Activated CD8-positive, alpha-beta T cell treated with anti-CD3 and anti-CD28 coated beads, Interleukin-2, amount 10 ng/mL, durations not matched to agents 7 days and 5 days (primary cell): ENCODE measurements around the gene AGAP3. TPM values are rescaled to one million over a fixed set of nuclear protein-coding genes. Genes with fewer than 3 reads are reported as not detected.
A peak's percentile ranks its signal among the peaks of the same experiment; 100 is the strongest.

ENCODE experiments used
- ATAC-seq: fragments of 150-1000 bp; cut with Tn5 transposase; one replicate; pipeline ENCODE4 v1.10.0; 2021; ENCODE audit warnings: moderate library complexity
- CTCF ChIA-PET: fragments of 350-600 bp; sonication (Branson Sonifier 250); formaldehyde crosslinking; loops from one replicate; lab custom pipeline; 2021; ENCODE audit warnings: antibody characterized with exemption; lab: Charles Lee
- POLR2A ChIA-PET: fragments of 350-600 bp; sonication (Branson Sonifier 250); formaldehyde crosslinking; loops from one replicate; lab custom pipeline; 2021; ENCODE audit warnings: antibody characterized with exemption; lab: Charles Lee
- DNase-seq: peaks from one replicate; pipeline ENCODE4 v3.0.0-alpha.2; 2020
- H3K27ac Mint-ChIP-seq: one replicate; pipeline ENCODE4 v1.8.0; 2021; ENCODE audit warnings: mild to moderate bottlenecking, mixed read lengths
- H3K27me3 Mint-ChIP-seq: one replicate; pipeline ENCODE4 v1.8.0; 2021; ENCODE audit warnings: low read depth, mixed read lengths
- H3K36me3 Mint-ChIP-seq: one replicate; pipeline ENCODE4 v1.8.0; 2021; ENCODE audit warnings: low read depth, mixed read lengths
- H3K4me1 Mint-ChIP-seq: one replicate; pipeline ENCODE4 v1.8.0; 2021; ENCODE audit warnings: low read depth, mixed read lengths
- H3K4me3 Mint-ChIP-seq: one replicate; pipeline ENCODE4 v1.8.0; 2021; ENCODE audit warnings: mild to moderate bottlenecking, mixed read lengths
- H3K9me3 Mint-ChIP-seq: one replicate; pipeline ENCODE4 v1.8.0; 2022; ENCODE audit warnings: mixed read lengths; ENCODE audit not compliant: insufficient read depth
- total RNA-seq, 2 experiments: library from RNA; stranded (reverse); gene quantifications; one replicate each; pipeline ENCODE4 v1.2.3, GENCODE V29; 2021

AGAP3 gene
- total RNA-seq, 2 experiments from 2014 or later, result 12.1 to 12.6 TPM

GRCh38 chr7:151124481-151124880 is 38.2 kb downstream of the AGAP3 start:
- H3K4me1 Mint-ChIP-seq, result no peaks in the 10 kb centered on the region
- H3K36me3 Mint-ChIP-seq, result no peaks in the 10 kb centered on the region
- POLR2A ChIA-PET, result no interaction called here
- ATAC-seq, result no peak
- CTCF ChIA-PET, result interaction anchor here (1.0 to 2.4 kb wide), 27 partner anchors 9 to 228 kb away, joined by 3 to 23 read pairs (median 6); partner anchors contain the start of genes ABCB8, ABCF2, ASB10 and CHPF2
- no peaks in the 10 kb centered on the region for H3K27me3 Mint-ChIP-seq
- H3K4me3 Mint-ChIP-seq, result no peak overlapping the region
- H3K9me3 Mint-ChIP-seq, result no peaks in the 10 kb centered on the region
- no peak overlapping the region for H3K27ac Mint-ChIP-seq
- no peak for DNase-seq

GRCh38 chr7:151124899-151125399 is 38.7 kb downstream of the AGAP3 start:
- Mint-ChIP-seq H3K4me3 (no peak overlapping the region), H3K27ac (no peak overlapping the region), H3K36me3 (no peaks in the 10 kb centered on the region), H3K27me3 (no peaks in the 10 kb centered on the region), H3K4me1 (peaks cover under 1% of the 10 kb centered on the region), H3K9me3 (no peaks in the 10 kb centered on the region)
- CTCF ChIA-PET, result interaction anchor here (0.6 to 2.4 kb wide), 20 partner anchors 14 to 256 kb away, joined by 3 to 23 read pairs (median 7); partner anchors contain the start of genes ABCB8 and ABCF2
- ATAC-seq, result no peak
- no peak for DNase-seq
- POLR2A ChIA-PET, result no interaction called here

GRCh38 chr7:151125470-151125845 is 39.2 kb downstream of the AGAP3 start:
- no peak overlapping the region for H3K4me3 Mint-ChIP-seq
- CTCF ChIA-PET, result interaction anchor here (0.6 to 2.4 kb wide), 5 partner anchors 23 to 256 kb away, joined by 3 to 15 read pairs (median 6); no protein-coding TSS in a partner anchor
- no peak for DNase-seq

GRCh38 chr7:151125846-151126481 is 39.7 kb downstream of the AGAP3 start:
- H3K27me3 Mint-ChIP-seq, result no peaks in the 10 kb centered on the region
- DNase-seq (no peak), ATAC-seq (no peak)
- ChIA-PET POLR2A (no interaction called here), CTCF (interaction anchor here (0.6 to 2.4 kb wide), 4 partner anchors 44 to 257 kb away, joined by 3 to 15 read pairs (median 4); no protein-coding TSS in a partner anchor)
- no peaks in the 10 kb centered on the region for H3K36me3 Mint-ChIP-seq
- no peak overlapping the region for H3K4me3 Mint-ChIP-seq
- H3K4me1 Mint-ChIP-seq, result peaks cover 5% of the 10 kb centered on the region
- H3K9me3 Mint-ChIP-seq, result no peaks in the 10 kb centered on the region
- no peak overlapping the region for H3K27ac Mint-ChIP-seq

More at GRCh38 chr7:151125470-151125845, 39.2 kb downstream of the AGAP3 start:
- Mint-ChIP-seq H3K9me3 (no peaks in the 10 kb centered on the region), H3K36me3 (no peaks in the 10 kb centered on the region), H3K27ac (no peak overlapping the region), H3K27me3 (no peaks in the 10 kb centered on the region), H3K4me1 (peaks cover 5% of the 10 kb centered on the region)
- POLR2A ChIA-PET, result no interaction called here
- ATAC-seq, result no peak

GRCh38 chr7:151126491-151127137 is 40.3 kb downstream of the AGAP3 start:
- Mint-ChIP-seq H3K4me3 (no peak overlapping the region), H3K27me3 (no peaks in the 10 kb centered on the region), H3K27ac (no peak overlapping the region), H3K4me1 (peaks cover 5% of the 10 kb centered on the region), H3K9me3 (no peaks in the 10 kb centered on the region), H3K36me3 (no peaks in the 10 kb centered on the region)
- ChIA-PET POLR2A (no interaction called here), CTCF (interaction anchor here (1.5 kb wide), 1 partner anchor 117 kb away, joined by 5 read pairs; no protein-coding TSS in a partner anchor)
- DNase-seq, result no peak
- no peak for ATAC-seq

- DNase-seq (no peak), ATAC-seq (no peak)
- ChIA-PET POLR2A (interaction anchor here (0.7 kb wide), 1 partner anchor 477 kb away, joined by 4 read pairs; no protein-coding TSS in a partner anchor), CTCF (interaction anchor here (1.5 kb wide), 1 partner anchor 115 kb away, joined by 5 read pairs; no protein-coding TSS in a partner anchor)
- H3K36me3 Mint-ChIP-seq, result no peaks in the 10 kb centered on the region
- no peak overlapping the region for H3K4me3 Mint-ChIP-seq
- no peaks in the 10 kb centered on the region for H3K9me3 Mint-ChIP-seq
- no peak overlapping the region for H3K27ac Mint-ChIP-seq
- peaks cover 5% of the 10 kb centered on the region for H3K4me1 Mint-ChIP-seq
- H3K27me3 Mint-ChIP-seq, result no peaks in the 10 kb centered on the region
Measured at GRCh38 chr7:151128144-151128543, 41.9 kb downstream of the AGAP3 start.

DNA sequence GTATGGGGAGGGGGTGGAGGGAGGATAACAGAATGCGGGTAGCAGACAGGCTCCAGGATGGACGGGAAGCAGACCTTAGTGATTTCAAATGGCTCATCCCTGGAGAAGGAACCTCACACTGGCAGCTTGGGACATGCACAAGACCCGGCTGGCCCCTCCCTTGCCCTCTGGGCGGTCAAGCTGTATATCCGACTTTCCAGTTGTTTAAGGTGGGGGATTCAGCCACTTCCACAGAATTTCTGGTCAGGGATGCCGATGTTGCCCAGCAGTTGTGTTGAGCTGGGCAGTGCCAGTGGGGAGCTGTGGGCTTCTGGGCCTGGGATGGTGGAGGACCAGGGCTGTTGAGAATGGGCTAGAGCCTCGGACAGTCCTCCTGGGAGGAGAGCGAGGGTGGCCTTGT is 42.4 kb downstream of the AGAP3 start:
- no peak for ATAC-seq
- DNase-seq, result no peak
- Mint-ChIP-seq H3K4me3 (no peak overlapping the region), H3K9me3 (no peaks in the 10 kb centered on the region), H3K4me1 (peaks cover 5% of the 10 kb centered on the region), H3K27me3 (no peaks in the 10 kb centered on the region), H3K27ac (no peak overlapping the region), H3K36me3 (no peaks in the 10 kb centered on the region)
- POLR2A ChIA-PET, result no interaction called here
- CTCF ChIA-PET, result no interaction called here

DNA sequence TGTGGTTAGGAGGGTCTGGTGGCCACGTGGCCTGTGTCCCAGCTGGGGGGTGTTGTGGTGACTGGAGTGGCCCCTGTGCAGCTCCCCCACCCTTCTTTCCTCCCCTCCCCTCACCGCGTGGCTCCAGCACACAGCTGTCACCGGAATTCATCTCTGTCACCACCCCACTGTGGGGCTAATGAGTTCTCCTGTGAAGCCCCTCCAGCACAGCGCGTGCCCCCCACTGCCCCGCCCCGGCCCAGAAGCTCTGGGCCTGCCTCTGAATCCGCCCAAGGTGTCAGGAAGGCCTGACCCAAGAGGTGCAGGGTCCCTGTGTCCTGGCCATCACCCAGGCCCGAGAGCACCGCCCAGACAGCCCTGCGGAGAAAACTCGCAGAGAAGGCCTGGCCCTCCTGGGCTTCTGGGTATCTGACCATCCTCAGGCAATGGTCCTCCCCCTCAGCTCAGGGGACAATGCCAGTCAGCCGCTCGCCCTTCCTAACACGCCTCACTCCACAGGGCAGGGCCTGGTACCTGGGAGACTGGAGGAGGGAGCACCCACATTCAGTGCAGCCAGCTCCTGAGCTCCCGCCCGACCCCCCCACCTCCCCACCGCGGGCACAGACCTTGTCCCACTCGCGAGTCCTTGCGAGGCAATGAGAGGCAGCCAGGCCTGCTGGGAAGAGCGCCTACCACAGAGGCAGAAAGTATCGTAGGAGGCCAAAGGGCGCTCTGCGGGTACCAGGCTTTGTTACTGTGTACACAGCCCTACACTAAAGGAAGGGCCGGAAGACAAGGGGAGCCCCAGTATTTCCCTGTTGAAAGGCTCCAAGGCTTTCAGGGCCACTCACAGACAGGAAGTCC is 43.1 kb downstream of the AGAP3 start:
- Mint-ChIP-seq H3K27ac (no peak overlapping the region), H3K36me3 (no peaks in the 10 kb centered on the region), H3K27me3 (no peaks in the 10 kb centered on the region), H3K9me3 (no peaks in the 10 kb centered on the region), H3K4me1 (peaks cover 5% of the 10 kb centered on the region), H3K4me3 (no peak overlapping the region)
- DNase-seq (no peak), ATAC-seq (no peak)
- POLR2A ChIA-PET, result no interaction called here
- CTCF ChIA-PET, result interaction anchor here (0.8 kb wide), 1 partner anchor 43 kb away, joined by 3 read pairs; no protein-coding TSS in a partner anchor

- Mint-ChIP-seq H3K9me3 (no peaks in the 10 kb centered on the region), H3K4me1 (peaks cover 5% of the 10 kb centered on the region), H3K27ac (no peak overlapping the region), H3K36me3 (no peaks in the 10 kb centered on the region), H3K27me3 (no peaks in the 10 kb centered on the region), H3K4me3 (no peak overlapping the region)
- ATAC-seq (peak; percentile 28), DNase-seq (no peak)
- ChIA-PET CTCF (interaction anchor here (0.8 kb wide), 1 partner anchor 42 kb away, joined by 3 read pairs; no protein-coding TSS in a partner anchor), POLR2A (no interaction called here)
Measured at GRCh38 chr7:151129960-151130591, 43.8 kb downstream of the AGAP3 start.

- no peak overlapping the region for H3K4me3 Mint-ChIP-seq
- H3K36me3 Mint-ChIP-seq, result no peaks in the 10 kb centered on the region
- H3K9me3 Mint-ChIP-seq, result no peaks in the 10 kb centered on the region
- ChIA-PET POLR2A (no interaction called here), CTCF (no interaction called here)
- H3K27ac Mint-ChIP-seq, result no peak overlapping the region
- peaks cover 5% of the 10 kb centered on the region for H3K4me1 Mint-ChIP-seq
- ATAC-seq, result no peak
- no peaks in the 10 kb centered on the region for H3K27me3 Mint-ChIP-seq
- DNase-seq, result no peak
Measured at GRCh38 chr7:151130741-151131157, 44.5 kb downstream of the AGAP3 start.

DNA sequence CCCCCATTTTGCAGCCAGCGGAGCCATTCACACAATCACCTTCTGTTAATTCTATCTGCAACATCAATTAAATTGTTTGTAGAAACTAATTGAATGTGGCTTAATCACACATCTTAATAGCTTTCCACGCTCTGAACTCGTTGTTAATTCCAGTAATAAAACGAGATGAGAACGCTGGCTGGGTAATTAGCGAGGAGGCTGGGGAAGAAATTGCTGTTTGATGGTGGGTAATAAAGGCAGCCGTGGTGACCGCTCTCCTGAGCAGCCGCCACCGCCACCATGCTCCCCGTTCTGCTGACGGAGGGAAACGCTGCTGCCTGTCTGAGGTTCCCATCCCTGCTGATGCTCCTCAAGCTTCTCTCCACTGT is 44.9 kb downstream of the AGAP3 start:
- Mint-ChIP-seq H3K4me1 (peaks cover 5% of the 10 kb centered on the region), H3K36me3 (no peaks in the 10 kb centered on the region), H3K27ac (no peak overlapping the region), H3K9me3 (no peaks in the 10 kb centered on the region), H3K27me3 (no peaks in the 10 kb centered on the region), H3K4me3 (no peak overlapping the region)
- ATAC-seq, result no peak
- no peak for DNase-seq
- ChIA-PET POLR2A (no interaction called here), CTCF (no interaction called here)
